Stromal cell of bone marrow (primary cell): ENCODE results near the gene SIGMAR1.

Experiments
- DNase-seq: peaks from one replicate; pipeline ENCODE4 v3.0.0-alpha.2; 2012; ENCODE audit warnings: low read depth

SIGMAR1 gene

GRCh38 chr9:34637356-34638137 is at the start of gene SIGMAR1:
SIGMAR1 (minus strand) TSS chr9:34637787; CDS start chr9:34637697, 90 bp downstream.
- DNase-seq, result peak; percentile 89

GRCh38 chr9:34686732-34687131 is 49.1 kb upstream of the SIGMAR1 start:
- no peak for DNase-seq

DNA sequence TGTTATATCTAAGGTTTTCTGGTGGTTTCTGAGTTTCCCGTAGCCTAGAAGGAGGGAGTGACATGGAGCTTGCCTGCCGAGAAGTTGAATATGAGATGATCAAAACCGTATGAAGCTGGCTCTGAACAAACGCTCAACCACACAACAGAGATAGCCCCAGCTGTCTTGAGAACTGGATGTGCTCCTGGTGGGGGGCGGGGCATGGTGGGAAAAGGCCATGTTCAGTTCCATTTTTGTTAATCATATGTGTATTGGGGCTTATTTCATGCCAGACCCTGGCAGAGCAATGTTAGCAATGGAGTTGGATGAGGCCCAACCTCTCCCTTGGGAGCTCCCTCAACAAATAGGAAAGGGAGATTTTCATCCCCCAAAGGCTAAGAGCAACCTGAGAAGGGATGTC is 48.6 kb upstream of the SIGMAR1 start:
- DNase-seq, result no peak

DNA sequence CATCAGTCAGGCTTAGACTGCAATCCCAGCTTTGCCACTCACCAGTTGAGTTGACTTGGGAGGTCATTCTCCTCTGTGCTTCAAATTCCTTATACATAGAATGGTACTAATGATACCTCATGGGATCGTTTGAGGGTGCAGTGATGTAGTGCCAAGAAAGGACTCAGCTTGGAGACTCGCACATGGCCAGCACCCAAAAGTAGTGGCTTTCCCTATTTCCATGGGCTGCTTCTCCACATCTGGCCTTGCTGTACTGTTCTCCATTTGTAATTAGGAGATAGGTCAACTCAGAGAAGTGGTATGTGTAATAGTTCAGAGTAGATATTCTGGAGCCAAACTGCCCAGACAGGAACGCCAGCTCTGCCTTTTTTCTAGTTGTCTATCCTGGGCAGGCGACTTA is 48.0 kb upstream of the SIGMAR1 start:
- DNase-seq, result no peak

GRCh38 chr9:34684816-34685215 is 47.2 kb upstream of the SIGMAR1 start:
- DNase-seq, result no peak

DNA sequence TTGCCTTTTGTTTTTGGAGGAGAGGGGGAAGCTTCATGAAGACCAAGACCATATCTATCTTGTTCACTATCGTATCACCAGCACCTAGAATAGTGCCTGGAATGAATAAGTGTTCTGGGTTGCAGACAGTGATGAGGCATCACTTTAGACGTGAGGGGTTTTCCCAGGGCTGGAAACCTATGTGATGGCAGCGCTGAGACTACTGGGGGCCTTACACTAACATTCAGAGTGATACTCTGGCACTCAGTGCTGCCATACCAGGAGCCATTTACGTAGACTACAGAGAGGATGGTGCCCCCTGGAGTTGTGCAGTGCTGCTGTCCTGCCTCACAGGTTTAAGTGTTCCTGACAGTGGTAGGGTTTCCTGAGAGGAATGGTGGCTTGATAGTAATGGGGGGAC is 46.6 kb upstream of the SIGMAR1 start:
- no peak for DNase-seq

- no peak for DNase-seq
Observed at GRCh38 chr9:34675869-34676268, 38.3 kb upstream of the SIGMAR1 start.

DNA sequence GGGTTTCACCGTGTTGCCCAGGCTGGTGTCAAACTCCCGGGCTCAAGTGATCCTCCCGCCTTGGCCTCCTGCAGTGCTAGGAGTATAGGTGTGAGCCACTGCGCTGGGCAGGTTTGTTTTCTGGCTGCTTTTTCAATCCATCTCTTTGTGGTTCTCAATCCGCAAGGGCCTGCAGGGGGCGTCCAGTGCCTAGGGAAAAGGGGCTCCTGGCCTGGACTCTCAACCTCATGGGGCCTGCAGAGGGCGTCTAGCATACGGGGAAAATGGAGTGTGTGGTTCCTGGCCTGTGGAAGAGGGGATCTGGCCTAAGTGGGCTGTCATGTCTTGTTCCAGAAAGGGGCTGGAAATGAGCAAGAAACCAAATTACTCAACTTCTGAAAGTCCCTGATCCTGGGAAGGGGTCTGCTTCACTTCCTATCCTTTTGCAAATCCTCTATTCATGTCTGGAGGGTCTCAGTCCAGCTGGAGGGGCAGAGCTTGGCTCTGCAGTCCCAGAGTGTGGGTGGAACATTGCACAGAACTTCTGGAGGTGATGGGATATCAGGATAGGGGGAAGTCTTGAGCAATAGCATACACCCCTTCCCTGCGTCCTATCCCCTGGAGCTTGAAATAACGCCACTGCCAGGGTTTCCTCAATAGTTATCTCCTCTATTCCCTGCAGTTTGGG is 37.6 kb upstream of the SIGMAR1 start:
- no peak for DNase-seq

DNA sequence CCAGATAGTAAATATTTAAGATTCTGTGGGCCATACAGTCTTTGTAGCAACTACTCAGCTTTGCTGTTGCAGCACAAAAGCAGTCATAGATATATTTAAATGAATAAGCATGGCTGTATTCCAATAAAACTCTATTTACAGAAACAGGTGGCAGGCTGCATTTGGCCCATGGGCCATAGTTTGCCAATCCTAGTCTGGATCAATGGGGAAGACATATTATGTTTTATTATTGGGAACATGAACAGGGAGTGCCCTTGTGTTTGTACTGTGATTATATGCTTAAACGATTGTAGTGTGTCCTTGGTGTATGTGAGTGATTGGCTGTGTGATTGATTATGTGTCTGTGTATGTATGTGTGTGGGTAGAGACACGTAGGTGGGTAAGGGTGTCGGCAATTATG is 36.9 kb upstream of the SIGMAR1 start:
- DNase-seq, result no peak

GRCh38 chr9:34671307-34671706 is 33.7 kb upstream of the SIGMAR1 start:
- no peak for DNase-seq

- DNase-seq, result no peak
Observed at GRCh38 chr9:34669809-34670562, 32.4 kb upstream of the SIGMAR1 start.

GRCh38 chr9:34665381-34666250 is 28.0 kb upstream of the SIGMAR1 start:
- DNase-seq, result peak; percentile 93

- no peak for DNase-seq
Observed at GRCh38 chr9:34665067-34665380, 27.4 kb upstream of the SIGMAR1 start.

DNA sequence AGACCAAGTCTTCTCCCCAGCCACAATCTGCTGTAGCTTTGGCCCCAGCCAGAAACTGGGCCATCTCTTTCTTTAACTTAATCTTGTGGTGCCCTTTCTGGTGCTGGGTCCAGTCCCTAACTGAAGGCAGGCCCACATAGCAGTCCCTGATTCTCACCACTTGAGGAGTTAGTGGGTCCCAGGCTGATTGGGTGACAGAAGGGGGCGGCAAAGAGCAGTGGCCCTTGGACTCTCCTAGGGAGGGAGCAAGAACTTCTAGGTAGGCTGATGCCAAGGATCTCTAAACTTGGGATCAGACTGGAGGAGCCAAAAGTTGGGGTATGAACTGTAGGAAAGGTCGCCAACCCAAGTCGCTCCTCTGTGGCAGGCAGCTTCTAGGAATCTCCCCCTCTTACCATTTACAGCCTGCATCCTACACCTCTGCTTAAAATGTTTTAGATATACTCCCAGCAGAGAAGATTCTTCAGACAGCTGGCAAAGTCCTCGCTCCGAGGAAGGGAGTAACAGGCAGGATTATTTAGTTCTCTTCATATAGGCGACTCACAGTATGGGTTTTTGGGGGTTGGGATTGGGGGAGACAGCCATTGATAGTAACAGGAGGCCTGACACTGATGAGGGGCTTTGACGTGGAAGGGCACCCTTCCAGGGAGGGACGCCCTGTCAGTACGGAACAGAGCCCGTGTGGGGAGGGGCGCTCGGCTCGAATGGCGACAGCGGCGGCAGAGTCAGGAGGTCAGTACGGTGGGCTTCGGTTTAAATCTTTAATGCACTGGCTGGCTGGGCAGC is 26.9 kb upstream of the SIGMAR1 start:
- DNase-seq, result peak; percentile 65

GRCh38 chr9:34663303-34663605 is 25.7 kb upstream of the SIGMAR1 start:
- no peak for DNase-seq

GRCh38 chr9:34662526-34663302 is 25.1 kb upstream of the SIGMAR1 start, which contains the start of gene CCL27:
CCL27 (minus strand) TSS chr9:34662657; CDS start chr9:34662633, 24 bp downstream.
- no peak for DNase-seq

DNA sequence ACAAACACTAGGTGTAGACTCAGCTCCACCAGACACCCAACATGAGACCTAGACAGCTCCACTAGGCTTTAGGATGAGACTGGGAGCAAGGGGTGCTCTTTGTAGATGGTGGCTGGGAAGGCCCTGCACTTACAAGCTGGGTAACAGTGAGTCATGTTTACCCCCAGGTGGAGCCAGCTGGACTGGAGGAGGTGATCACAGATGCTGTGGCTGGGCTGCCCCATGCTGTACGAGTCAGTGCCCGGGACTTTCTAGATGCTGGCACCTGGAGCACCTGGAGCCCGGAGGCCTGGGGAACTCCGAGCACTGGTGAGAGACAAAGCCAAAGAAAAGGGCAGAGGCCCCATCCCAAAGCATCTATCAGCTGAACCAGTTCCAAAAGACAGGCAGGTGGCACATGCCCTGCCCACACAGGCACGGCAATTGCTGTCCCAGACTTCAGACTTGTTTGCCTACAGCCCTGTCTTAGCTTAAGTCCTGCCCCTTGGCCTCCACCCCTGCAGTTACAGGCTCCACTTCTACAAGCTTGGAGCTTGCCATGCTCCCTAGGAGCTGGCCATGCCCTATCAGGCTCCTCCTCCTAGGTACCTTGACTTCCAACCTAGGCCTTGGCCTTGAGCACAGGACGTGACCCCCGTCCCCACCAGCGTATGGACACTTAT is 22.1 kb upstream of the SIGMAR1 start:
- DNase-seq, result no peak

DNA sequence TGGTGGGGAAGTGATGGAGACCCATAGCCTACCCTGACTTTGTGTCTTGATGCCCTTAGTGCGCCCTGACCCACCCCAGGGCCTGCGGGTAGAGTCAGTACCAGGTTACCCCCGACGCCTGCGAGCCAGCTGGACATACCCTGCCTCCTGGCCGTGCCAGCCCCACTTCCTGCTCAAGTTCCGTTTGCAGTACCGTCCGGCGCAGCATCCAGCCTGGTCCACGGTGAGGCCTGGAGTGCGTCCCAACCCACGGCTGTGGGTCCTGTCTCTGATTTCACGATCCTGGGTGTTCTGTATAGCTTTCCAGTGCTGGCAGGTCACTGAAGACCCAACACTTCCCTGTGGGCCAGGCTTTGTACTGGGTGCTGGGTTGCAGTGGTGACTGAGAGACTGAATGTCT is 20.9 kb upstream of the SIGMAR1 start:
- no peak for DNase-seq

DNA sequence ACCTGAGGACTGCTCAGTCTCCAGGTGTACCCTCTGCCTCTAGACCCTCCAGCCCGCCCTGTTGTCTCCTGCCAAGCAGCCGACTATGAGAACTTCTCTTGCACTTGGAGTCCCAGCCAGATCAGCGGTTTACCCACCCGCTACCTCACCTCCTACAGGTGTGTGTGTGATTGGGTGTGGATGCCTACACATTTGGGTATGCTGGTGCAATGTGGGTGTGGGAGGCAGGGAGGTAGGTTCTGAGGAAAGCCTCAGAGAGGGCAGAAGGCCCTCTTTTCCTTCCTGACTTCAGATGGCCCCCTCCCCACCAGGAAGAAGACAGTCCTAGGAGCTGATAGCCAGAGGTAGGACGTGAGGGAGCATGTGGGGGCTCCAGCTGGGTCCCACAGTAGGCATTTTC is 19.4 kb upstream of the SIGMAR1 start:
- no peak for DNase-seq

- no peak for DNase-seq
Observed at GRCh38 chr9:34655394-34655793, 17.8 kb upstream of the SIGMAR1 start.
